Measurements from ENCODE around the gene IRF3.
A peak's percentile ranks its signal among the peaks of the same experiment; 100 is the strongest.

The IRF3 gene

GRCh38 chr19:49710372-49710951 lies 44.8 kb upstream of the IRF3 start:
- TF ChIP-seq, protein P1, sequence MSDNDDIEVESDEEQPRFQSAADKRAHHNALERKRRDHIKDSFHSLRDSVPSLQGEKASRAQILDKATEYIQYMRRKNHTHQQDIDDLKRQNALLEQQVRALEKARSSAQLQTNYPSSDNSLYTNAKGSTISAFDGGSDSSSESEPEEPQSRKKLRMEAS (IDR thresholded peaks at IDR 0.05): no peak
- TF ChIP-seq EGR1 (IDR thresholded peaks at IDR 0.05) (no peak), YY1 (IDR thresholded peaks at IDR 0.05; ENCODE audit: low read depth) (peak; percentile 44; the same call in 1 of the 2 replicates), TEAD4 (IDR thresholded peaks at IDR 0.05) (no peak)

DNA sequence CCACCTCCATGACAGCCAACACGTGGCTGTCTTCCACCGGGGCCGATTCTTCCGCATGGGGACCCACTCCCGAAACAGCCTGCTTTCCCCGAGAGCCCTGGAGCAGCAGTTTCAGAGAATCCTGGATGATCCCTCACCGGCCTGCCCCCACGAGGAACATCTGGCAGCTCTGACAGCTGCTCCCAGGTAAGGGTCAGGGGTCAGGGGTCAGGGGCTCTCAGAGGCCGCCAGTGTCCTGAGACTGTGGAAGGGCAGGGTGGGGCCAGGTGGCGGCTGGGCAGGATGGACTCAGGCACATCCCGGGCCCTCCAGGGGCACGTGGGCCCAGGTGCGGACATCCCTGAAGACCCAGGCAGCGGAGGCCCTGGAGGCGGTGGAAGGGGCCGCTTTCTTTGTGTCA lies 40.3 kb upstream of the IRF3 start:
- TF ChIP-seq YY1 (IDR thresholded peaks at IDR 0.05; ENCODE audit: low read depth) (no peak), EP300 (IDR thresholded peaks at IDR 0.05; ENCODE audit: borderline replicate concordance) (no peak), REST (IDR thresholded peaks at IDR 0.05; ENCODE audit: low read depth) (no peak), CEBPB (IDR thresholded peaks at IDR 0.05) (no peak), TAF1 (IDR thresholded peaks at IDR 0.05; ENCODE audit: low read depth) (no peak), TEAD4 (IDR thresholded peaks at IDR 0.05) (no peak), TCF12 (IDR thresholded peaks at IDR 0.05; ENCODE audit: low read depth) (no peak), USF1 (IDR thresholded peaks at IDR 0.05) (no peak), RAD21 (IDR thresholded peaks at IDR 0.05; ENCODE audit: low read depth) (no peak), CREB1 (IDR thresholded peaks at IDR 0.05; ENCODE audit: low read depth) (no peak)
- TF ChIP-seq, protein P1 (IDR thresholded peaks at IDR 0.05): no peak

DNA sequence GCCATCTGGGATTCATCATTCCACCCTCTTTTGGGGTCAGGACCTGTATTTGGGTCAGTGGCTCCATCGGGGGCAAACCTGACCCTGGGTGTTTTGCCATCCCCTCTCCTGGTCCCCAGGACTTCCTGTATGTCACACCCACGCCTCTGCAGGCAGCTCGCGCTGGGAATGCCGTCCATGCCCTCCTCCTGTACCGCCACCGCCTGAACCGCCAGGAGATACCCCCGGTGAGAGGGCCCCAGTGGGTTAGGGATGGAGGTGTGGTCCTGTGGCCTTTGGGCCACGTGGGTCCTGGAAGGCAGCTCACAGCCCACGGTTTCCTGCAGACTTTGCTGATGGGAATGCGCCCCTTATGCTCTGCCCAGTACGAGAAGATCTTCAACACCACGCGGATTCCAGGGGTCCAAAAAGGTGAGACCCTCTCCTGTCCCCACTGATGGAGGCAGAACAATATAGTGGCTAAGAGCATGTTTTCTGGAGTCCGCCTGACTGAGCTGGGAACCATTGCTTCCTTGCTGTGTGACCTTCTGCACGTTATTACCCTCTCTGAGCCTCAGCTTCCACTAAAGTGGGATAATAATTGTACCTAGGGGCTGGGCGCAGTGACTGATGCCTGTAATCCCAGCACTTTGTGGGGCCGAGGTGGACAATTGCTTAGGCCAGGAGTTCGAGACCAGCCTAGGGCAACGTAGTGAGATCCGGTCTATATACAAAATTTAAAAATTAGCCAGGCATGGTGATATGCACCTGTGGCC lies 39.4 kb upstream of the IRF3 start:
- TF ChIP-seq YY1 (IDR thresholded peaks at IDR 0.05; ENCODE audit: low read depth) (no peak), FOXM1 (IDR thresholded peaks at IDR 0.05; ENCODE audit: borderline replicate concordance, low read depth) (no peak), EGR1 (IDR thresholded peaks at IDR 0.05) (no peak), RAD21 (IDR thresholded peaks at IDR 0.05; ENCODE audit: low read depth) (no peak), NFIC (IDR thresholded peaks at IDR 0.05) (no peak), USF1 (IDR thresholded peaks at IDR 0.05) (no peak), TEAD4 (IDR thresholded peaks at IDR 0.05) (no peak), TAF1 (IDR thresholded peaks at IDR 0.05; ENCODE audit: low read depth) (no peak), TCF12 (IDR thresholded peaks at IDR 0.05; ENCODE audit: low read depth) (no peak), EP300 (IDR thresholded peaks at IDR 0.05; ENCODE audit: borderline replicate concordance) (no peak), CREB1 (IDR thresholded peaks at IDR 0.05; ENCODE audit: low read depth) (no peak), ZBTB7A (IDR thresholded peaks at IDR 0.05; ENCODE audit: low read depth) (no peak), CEBPB (IDR thresholded peaks at IDR 0.05) (no peak), REST (IDR thresholded peaks at IDR 0.05; ENCODE audit: low read depth) (no peak)
- TF ChIP-seq, protein P1 (IDR thresholded peaks at IDR 0.05): no peak

- TF ChIP-seq EP300 (IDR thresholded peaks at IDR 0.05; ENCODE audit: borderline replicate concordance) (no peak), NFIC (IDR thresholded peaks at IDR 0.05) (no peak), TCF12 (IDR thresholded peaks at IDR 0.05; ENCODE audit: low read depth) (no peak), TAF1 (IDR thresholded peaks at IDR 0.05; ENCODE audit: low read depth) (no peak), CEBPB (IDR thresholded peaks at IDR 0.05) (no peak), RAD21 (IDR thresholded peaks at IDR 0.05; ENCODE audit: low read depth) (no peak), USF1 (IDR thresholded peaks at IDR 0.05) (no peak), ZBTB7A (IDR thresholded peaks at IDR 0.05; ENCODE audit: low read depth) (no peak), TEAD4 (IDR thresholded peaks at IDR 0.05) (no peak), FOXM1 (IDR thresholded peaks at IDR 0.05; ENCODE audit: borderline replicate concordance, low read depth) (no peak), REST (IDR thresholded peaks at IDR 0.05; ENCODE audit: low read depth) (no peak), EGR1 (IDR thresholded peaks at IDR 0.05) (no peak), CREB1 (IDR thresholded peaks at IDR 0.05; ENCODE audit: low read depth) (no peak), YY1 (IDR thresholded peaks at IDR 0.05; ENCODE audit: low read depth) (no peak)
- TF ChIP-seq, protein P1 (IDR thresholded peaks at IDR 0.05): no peak
Measured at GRCh38 chr19:49701271-49701786, 35.7 kb upstream of the IRF3 start.
